Panc1 (cell line): ENCODE measurements around the gene PARVB. TPM values are rescaled to one million over a fixed set of nuclear protein-coding genes. Genes with fewer than 3 reads are reported as not detected.

Experiments used
- ATAC-seq: fragments of 200-7000 bp; cut with Tn5 transposase; 2 replicates; pipeline ENCODE4 v1.9.1; 2020; ENCODE audit warnings: mild to moderate bottlenecking, moderate library complexity
- BruUV-seq: library from RNA; stranded (reverse); fragments of 400-500 nt; replicated peaks from 2 replicates; lab custom pipeline; 2021; lab: Mats Ljungman, UMichigan
- CTCF ChIA-PET: fragments of 300-600 bp; sonication (Branson Sonifier 250); formaldehyde crosslinking; loops from one replicate; lab custom pipeline; 2022; ENCODE audit warnings: antibody characterized with exemption; lab: Charles Lee
- POLR2A ChIA-PET: fragments of 300-600 bp; sonication (Branson Sonifier 250); formaldehyde crosslinking; loops from one replicate; lab custom pipeline; 2022; ENCODE audit warnings: antibody characterized with exemption; lab: Charles Lee
- DNase-seq: peaks from one replicate; pipeline ENCODE4 v3.0.0-alpha.2; 2010; ENCODE audit warnings: low read depth, low spot score
- H3K27ac ChIP-seq: 2 replicates; pipeline ENCODE4 v1.5.1; 2011; ENCODE audit warnings: mild to moderate bottlenecking, low read length, inconsistent platforms
- H3K27me3 ChIP-seq: fragments of 200-500 bp; sonication (Bioruptor generic); 2 replicates; pipeline ENCODE4 v1.6.0; 2014; ENCODE audit warnings: low read length, inconsistent platforms; ENCODE audit not compliant: control insufficient read depth, insufficient read depth
- H3K36me3 ChIP-seq: fragments of 200-500 bp; sonication (Bioruptor generic); 2 replicates; pipeline ENCODE4 v1.5.1; 2014; ENCODE audit warnings: inconsistent platforms, mild to moderate bottlenecking, low read length, moderate library complexity; ENCODE audit not compliant: control insufficient read depth, insufficient read depth
- H3K4me1 ChIP-seq: 2 replicates; pipeline ENCODE4 v1.5.1; 2011; ENCODE audit warnings: inconsistent platforms, mild to moderate bottlenecking, low read length, moderate library complexity; ENCODE audit not compliant: control insufficient read depth, insufficient read depth
- H3K4me3 ChIP-seq, 2 experiments: 2 replicates each; pipeline ENCODE4 v1.5.1; 2011 to 2012; ENCODE audit warnings: low read depth in 2 of 2, low read length in 2 of 2, mild to moderate bottlenecking in 2 of 2, inconsistent platforms in 1 of 2, moderate library complexity in 1 of 2
- H3K9me3 ChIP-seq: fragments of 200-500 bp; sonication (Bioruptor generic); 2 replicates; pipeline ENCODE4 v1.5.1; 2014; ENCODE audit warnings: low read depth, mild to moderate bottlenecking, inconsistent platforms, low read length, moderate library complexity; ENCODE audit not compliant: control insufficient read depth, insufficient read depth
- CTCF ChIP-seq: fragments of 450-650 bp; IDR thresholded peaks from 2 replicates; pipeline ENCODE4 v1.5.1; 2017; ENCODE audit warnings: mild to moderate bottlenecking
- POLR2AphosphoS5 ChIP-seq: IDR thresholded peaks from 2 replicates; pipeline ENCODE4 v1.6.1; 2012; ENCODE audit warnings: mild to moderate bottlenecking, low read depth, low read length, moderate library complexity
- SIN3A ChIP-seq: IDR thresholded peaks from 2 replicates; pipeline ENCODE4 v1.6.1; 2012; ENCODE audit warnings: low read depth, mild to moderate bottlenecking, low read length, moderate library complexity, borderline replicate concordance; ENCODE audit not compliant: insufficient read depth
- TCF7L2 ChIP-seq: IDR thresholded peaks from 2 replicates; pipeline ENCODE4 v1.6.1; 2011; ENCODE audit warnings: mild to moderate bottlenecking, low read depth, low read length, inconsistent platforms
- in situ Hi-C: cut with HindIII; loops from 2 replicates; pipeline ENCODE4 v1.10.0; 2016; ENCODE audit warnings: low sequenced_read_pairs, low pct_unique_long_range_greater_than_20kb
- intact Hi-C: fragments of 100-400 bp; cut with micrococcal nuclease; formaldehyde crosslinking; loops from one replicate; pipeline ENCODE4 v1.10.0; 2022; ENCODE audit not compliant: unreplicated experiment
- total RNA-seq: library from RNA; stranded (reverse); gene quantifications from one replicate; pipeline ENCODE4 v1.2.1, GENCODE V29; 2021; ENCODE audit not compliant: unreplicated experiment
- TF ChIP-seq, protein P1 (sequence below), 2 experiments: IDR thresholded peaks; 2 replicates each; pipeline ENCODE4 v1.6.1; 2011 to 2012; ENCODE audit warnings: low read depth in 2 of 2, control low read depth in 1 of 2, low read length in 1 of 2, mild to moderate bottlenecking in 1 of 2, moderate library complexity in 1 of 2; ENCODE audit not compliant: insufficient read depth in 1 of 2

Gene PARVB
- total RNA-seq, 1 experiment from 2014 or later, result 28.1 TPM

- TF ChIP-seq SIN3A (no peak), CTCF (no peak), TCF7L2 (no peak), POLR2AphosphoS5 (no peak)
- TF ChIP-seq, protein P1, sequence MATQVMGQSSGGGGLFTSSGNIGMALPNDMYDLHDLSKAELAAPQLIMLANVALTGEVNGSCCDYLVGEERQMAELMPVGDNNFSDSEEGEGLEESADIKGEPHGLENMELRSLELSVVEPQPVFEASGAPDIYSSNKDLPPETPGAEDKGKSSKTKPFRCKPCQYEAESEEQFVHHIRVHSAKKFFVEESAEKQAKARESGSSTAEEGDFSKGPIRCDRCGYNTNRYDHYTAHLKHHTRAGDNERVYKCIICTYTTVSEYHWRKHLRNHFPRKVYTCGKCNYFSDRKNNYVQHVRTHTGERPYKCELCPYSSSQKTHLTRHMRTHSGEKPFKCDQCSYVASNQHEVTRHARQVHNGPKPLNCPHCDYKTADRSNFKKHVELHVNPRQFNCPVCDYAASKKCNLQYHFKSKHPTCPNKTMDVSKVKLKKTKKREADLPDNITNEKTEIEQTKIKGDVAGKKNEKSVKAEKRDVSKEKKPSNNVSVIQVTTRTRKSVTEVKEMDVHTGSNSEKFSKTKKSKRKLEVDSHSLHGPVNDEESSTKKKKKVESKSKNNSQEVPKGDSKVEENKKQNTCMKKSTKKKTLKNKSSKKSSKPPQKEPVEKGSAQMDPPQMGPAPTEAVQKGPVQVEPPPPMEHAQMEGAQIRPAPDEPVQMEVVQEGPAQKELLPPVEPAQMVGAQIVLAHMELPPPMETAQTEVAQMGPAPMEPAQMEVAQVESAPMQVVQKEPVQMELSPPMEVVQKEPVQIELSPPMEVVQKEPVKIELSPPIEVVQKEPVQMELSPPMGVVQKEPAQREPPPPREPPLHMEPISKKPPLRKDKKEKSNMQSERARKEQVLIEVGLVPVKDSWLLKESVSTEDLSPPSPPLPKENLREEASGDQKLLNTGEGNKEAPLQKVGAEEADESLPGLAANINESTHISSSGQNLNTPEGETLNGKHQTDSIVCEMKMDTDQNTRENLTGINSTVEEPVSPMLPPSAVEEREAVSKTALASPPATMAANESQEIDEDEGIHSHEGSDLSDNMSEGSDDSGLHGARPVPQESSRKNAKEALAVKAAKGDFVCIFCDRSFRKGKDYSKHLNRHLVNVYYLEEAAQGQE (IDR thresholded peaks at IDR 0.05; ENCODE audit: insufficient read depth in 1 of 2, low read depth in 2 of 2, low read length in 1 of 2), result no peak
- Histone ChIP-seq H3K27me3 (no peaks in the 10 kb centered on the region), H3K36me3 (no peaks in the 10 kb centered on the region), H3K4me1 (no peaks in the 10 kb centered on the region), H3K9me3 (no peaks in the 10 kb centered on the region), H3K4me3 (no peak overlapping the region), H3K27ac (no peak overlapping the region)
- intact Hi-C loops, result no loop called here
- ChIA-PET POLR2A (no interaction called here), CTCF (no interaction called here)
- ATAC-seq (no peak), DNase-seq (no peak)
- in situ Hi-C loops, result no loop called here
- no TSS peak for BruUV-seq
Measured at GRCh38 chr22:44158816-44159215, 134.7 kb downstream of the PARVB start.

GRCh38 chr22:44159221-44159620, 135.1 kb downstream of the PARVB start:
- Histone ChIP-seq H3K4me3 (no peak overlapping the region), H3K27ac (no peak overlapping the region), H3K27me3 (no peaks in the 10 kb centered on the region), H3K9me3 (no peaks in the 10 kb centered on the region), H3K4me1 (no peaks in the 10 kb centered on the region), H3K36me3 (no peaks in the 10 kb centered on the region)
- TF ChIP-seq CTCF (no peak), POLR2AphosphoS5 (no peak), TCF7L2 (no peak), SIN3A (no peak)
- TF ChIP-seq, protein P1 (IDR thresholded peaks at IDR 0.05; ENCODE audit: insufficient read depth in 1 of 2, low read depth in 2 of 2, low read length in 1 of 2), result no peak
- intact Hi-C loops, result no loop called here
- no TSS peak for BruUV-seq
- no peak for DNase-seq
- ChIA-PET POLR2A (no interaction called here), CTCF (no interaction called here)
- ATAC-seq, result no peak
- in situ Hi-C loops, result no loop called here
